Sciatic nerve (tissue), 2 donors: ENCODE measurements around the gene HOXD4. TPM values are rescaled to one million over a fixed set of nuclear protein-coding genes. Genes with fewer than 3 reads are reported as not detected.

ENCODE experiments used
- ATAC-seq: fragments of 200-7000 bp; cut with Tn5 transposase; one replicate; pipeline ENCODE4 v1.9.1; 2020; ENCODE audit warnings: mild to moderate bottlenecking, moderate library complexity
- DNase-seq: peaks from one replicate; pipeline ENCODE4 v3.0.0-alpha.2; 2020; ENCODE audit warnings: low spot score
- intact Hi-C: fragments of 100-400 bp; cut with DNase I; formaldehyde crosslinking; loops from one replicate; pipeline ENCODE4 v1.14.2; 2022
- microRNA-seq: library from miRNA; unstranded; fragments of <30 nt; microRNA quantifications from one replicate; pipeline ENCODE4 v1.2.0, GENCODE V29; 2020
- total RNA-seq: library from RNA; stranded (reverse); fragmentation: NEBNext Ultra II Directional; extraction: Animal tissue kit (Norgen Biotek cat#: 25700); gene quantifications from one replicate; pipeline ENCODE4 v1.2.1, GENCODE V29; 2021
- donor health status: DM: no; HTN: no; CAD: no.
- donor health status: DM: no; HTN: no; CAD: no.

HOXD4 gene
- total RNA-seq, 1 donor from 2014 or later, result 6.8 TPM

DNA sequence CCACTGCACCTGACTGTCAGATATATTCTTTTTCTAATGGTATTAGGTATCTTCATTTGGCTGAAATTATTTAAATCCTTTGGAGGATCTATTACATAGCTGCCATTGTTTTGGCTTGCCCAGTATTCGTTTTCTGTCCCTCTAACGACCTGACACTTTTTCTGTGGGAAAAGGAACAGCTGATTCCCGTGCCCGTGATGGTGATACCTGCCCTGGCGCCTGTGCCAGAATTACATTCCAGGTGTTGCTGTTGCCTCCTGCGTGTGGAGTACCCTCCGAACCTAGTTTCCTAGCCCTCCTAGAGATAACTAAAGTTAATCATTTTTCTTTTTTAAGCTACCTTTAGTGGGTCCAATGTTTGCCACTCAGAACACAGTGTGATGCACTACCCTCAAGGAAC lies 51.1 kb downstream of the HOXD4 start:
- DNase-seq (no peak), ATAC-seq (no peak)
- intact Hi-C loops, result no loop called here

Small RNA genes within 50 kb of the gene (microRNA-seq; reads per million reads assigned to microRNA genes)
- 39,547 reads per million, percentile 97 among the genes with 10 or more reads in this experiment for gene MIR10B

Other genes with a start within 250 kb of the HOXD4 start
- 42.1 TPM for gene LNPK, start 149.3 kb upstream of the HOXD4 start, total RNA-seq
- not detected for gene EVX2, start 67.6 kb upstream of the HOXD4 start, total RNA-seq
- not detected for gene HOXD13, start 58.8 kb upstream of the HOXD4 start, total RNA-seq
- gene HOXD12, start 51.8 kb upstream of the HOXD4 start, total RNA-seq, result not detected
- 0.40 TPM for gene HOXD11, start 44.3 kb upstream of the HOXD4 start, total RNA-seq
- gene HOXD10, start 34.8 kb upstream of the HOXD4 start, total RNA-seq, result 1.9 TPM
- gene HOXD9, start 28.8 kb upstream of the HOXD4 start, total RNA-seq, result 4.9 TPM
- 11.9 TPM for gene HOXD8, start 21.8 kb upstream of the HOXD4 start, total RNA-seq
- gene HOXD3, start 5.8 kb downstream of the HOXD4 start, total RNA-seq, result 9.8 TPM
- gene HOXD1, start 37.1 kb downstream of the HOXD4 start, total RNA-seq, result 1.9 TPM
- 22.8 TPM for gene MTX2, start 117.9 kb downstream of the HOXD4 start, total RNA-seq